Measurements from ENCODE around the gene USP7.

USP7 gene

DNA sequence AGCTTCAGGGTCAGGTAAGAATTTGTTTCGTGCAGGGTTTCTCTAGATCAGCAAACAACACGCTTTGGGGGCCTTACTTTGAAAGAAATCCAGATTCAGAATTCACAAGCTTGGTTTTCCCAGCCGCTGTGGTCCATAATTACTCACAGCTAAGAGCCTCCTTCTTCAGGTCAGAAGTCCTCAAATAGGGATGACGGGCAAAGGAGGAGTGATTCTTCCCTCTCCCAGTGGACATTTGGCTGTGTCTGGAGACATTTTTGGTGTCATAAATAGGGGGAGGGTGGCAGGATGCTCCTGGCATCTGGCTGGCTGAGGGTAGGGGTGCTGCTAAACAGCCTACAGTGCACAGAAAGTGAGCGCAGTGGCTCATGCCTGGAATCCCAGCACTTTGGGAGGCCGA lies 48.6 kb upstream of the USP7 start:
- Histone ChIP-seq H3K4me3 (replicated peaks; ENCODE audit: insufficient read depth, low read length) (no peak overlapping the region), H3K27ac (replicated peaks) (no peak overlapping the region), H3K27me3 (ENCODE audit: insufficient read depth, poor library complexity, severe bottlenecking) (peaks cover 2% of the 10 kb centered on the region)
- TF ChIP-seq, protein P1, sequence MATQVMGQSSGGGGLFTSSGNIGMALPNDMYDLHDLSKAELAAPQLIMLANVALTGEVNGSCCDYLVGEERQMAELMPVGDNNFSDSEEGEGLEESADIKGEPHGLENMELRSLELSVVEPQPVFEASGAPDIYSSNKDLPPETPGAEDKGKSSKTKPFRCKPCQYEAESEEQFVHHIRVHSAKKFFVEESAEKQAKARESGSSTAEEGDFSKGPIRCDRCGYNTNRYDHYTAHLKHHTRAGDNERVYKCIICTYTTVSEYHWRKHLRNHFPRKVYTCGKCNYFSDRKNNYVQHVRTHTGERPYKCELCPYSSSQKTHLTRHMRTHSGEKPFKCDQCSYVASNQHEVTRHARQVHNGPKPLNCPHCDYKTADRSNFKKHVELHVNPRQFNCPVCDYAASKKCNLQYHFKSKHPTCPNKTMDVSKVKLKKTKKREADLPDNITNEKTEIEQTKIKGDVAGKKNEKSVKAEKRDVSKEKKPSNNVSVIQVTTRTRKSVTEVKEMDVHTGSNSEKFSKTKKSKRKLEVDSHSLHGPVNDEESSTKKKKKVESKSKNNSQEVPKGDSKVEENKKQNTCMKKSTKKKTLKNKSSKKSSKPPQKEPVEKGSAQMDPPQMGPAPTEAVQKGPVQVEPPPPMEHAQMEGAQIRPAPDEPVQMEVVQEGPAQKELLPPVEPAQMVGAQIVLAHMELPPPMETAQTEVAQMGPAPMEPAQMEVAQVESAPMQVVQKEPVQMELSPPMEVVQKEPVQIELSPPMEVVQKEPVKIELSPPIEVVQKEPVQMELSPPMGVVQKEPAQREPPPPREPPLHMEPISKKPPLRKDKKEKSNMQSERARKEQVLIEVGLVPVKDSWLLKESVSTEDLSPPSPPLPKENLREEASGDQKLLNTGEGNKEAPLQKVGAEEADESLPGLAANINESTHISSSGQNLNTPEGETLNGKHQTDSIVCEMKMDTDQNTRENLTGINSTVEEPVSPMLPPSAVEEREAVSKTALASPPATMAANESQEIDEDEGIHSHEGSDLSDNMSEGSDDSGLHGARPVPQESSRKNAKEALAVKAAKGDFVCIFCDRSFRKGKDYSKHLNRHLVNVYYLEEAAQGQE (IDR thresholded peaks at IDR 0.05; ENCODE audit: insufficient replicate concordance, low read depth), result no peak
- DNase-seq (ENCODE audit: low read depth in 1 of 2, low spot score in 1 of 2), result no peak

DNA sequence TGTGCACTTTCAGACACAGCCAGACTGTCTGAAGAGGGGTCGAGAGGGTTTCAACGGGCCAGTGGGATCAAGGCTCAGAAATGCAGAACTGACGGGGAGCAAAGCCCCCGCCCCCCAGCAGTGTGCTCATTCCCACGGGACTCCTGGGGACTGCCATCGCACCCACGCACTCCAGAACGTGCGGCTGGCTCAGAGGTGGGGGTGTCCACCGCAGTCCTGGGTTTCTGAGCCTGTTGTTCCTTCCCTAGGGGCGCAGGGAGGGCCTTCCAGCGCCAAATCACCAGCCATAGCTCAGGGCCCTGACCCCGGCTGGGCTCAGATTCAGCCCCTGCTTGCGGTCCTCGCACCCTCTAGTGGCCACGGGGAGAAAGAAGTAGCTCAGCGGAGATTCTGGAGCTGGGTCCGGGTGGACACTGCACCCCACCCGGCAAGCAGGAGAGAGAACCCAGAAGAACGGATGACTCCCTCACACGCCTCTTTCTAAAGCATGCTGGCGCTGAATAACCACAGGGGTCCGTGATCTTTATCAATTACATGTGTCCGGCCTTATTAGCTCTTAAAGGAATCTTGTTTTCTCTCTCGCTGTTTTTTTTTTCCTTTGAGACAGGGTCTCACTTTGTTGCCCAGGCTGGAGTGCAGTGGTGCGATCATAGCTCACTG lies 45.0 kb upstream of the USP7 start:
- TF ChIP-seq, protein P2, sequence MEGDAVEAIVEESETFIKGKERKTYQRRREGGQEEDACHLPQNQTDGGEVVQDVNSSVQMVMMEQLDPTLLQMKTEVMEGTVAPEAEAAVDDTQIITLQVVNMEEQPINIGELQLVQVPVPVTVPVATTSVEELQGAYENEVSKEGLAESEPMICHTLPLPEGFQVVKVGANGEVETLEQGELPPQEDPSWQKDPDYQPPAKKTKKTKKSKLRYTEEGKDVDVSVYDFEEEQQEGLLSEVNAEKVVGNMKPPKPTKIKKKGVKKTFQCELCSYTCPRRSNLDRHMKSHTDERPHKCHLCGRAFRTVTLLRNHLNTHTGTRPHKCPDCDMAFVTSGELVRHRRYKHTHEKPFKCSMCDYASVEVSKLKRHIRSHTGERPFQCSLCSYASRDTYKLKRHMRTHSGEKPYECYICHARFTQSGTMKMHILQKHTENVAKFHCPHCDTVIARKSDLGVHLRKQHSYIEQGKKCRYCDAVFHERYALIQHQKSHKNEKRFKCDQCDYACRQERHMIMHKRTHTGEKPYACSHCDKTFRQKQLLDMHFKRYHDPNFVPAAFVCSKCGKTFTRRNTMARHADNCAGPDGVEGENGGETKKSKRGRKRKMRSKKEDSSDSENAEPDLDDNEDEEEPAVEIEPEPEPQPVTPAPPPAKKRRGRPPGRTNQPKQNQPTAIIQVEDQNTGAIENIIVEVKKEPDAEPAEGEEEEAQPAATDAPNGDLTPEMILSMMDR (IDR thresholded peaks at IDR 0.05; ENCODE audit: insufficient read depth, low read length), result peak; percentile 86
- TF ChIP-seq GABPA (IDR thresholded peaks at IDR 0.05; ENCODE audit: low read depth), result no peak
- TF ChIP-seq, protein P1 (IDR thresholded peaks at IDR 0.05; ENCODE audit: insufficient replicate concordance, low read depth), result no peak
- TF ChIP-seq POLR2AphosphoS5 (IDR thresholded peaks at IDR 0.05; ENCODE audit: low read depth), result no peak
- peak; percentile 2; the same call in 1 of the 2 replicates for TF ChIP-seq SPI1 (IDR thresholded peaks at IDR 0.05; ENCODE audit: borderline replicate concordance, low read depth)
- peak; percentile 29 to 64 for DNase-seq (ENCODE audit: low read depth in 1 of 2, low spot score in 1 of 2)
- H3K27me3 ChIP-seq (ENCODE audit: insufficient read depth, poor library complexity, severe bottlenecking), result peaks cover 2% of the 10 kb centered on the region
- no peak overlapping the region for H3K27ac ChIP-seq (replicated peaks)
- H3K4me3 ChIP-seq (replicated peaks; ENCODE audit: insufficient read depth, low read length), result peak overlapping the region; percentile 24

DNA sequence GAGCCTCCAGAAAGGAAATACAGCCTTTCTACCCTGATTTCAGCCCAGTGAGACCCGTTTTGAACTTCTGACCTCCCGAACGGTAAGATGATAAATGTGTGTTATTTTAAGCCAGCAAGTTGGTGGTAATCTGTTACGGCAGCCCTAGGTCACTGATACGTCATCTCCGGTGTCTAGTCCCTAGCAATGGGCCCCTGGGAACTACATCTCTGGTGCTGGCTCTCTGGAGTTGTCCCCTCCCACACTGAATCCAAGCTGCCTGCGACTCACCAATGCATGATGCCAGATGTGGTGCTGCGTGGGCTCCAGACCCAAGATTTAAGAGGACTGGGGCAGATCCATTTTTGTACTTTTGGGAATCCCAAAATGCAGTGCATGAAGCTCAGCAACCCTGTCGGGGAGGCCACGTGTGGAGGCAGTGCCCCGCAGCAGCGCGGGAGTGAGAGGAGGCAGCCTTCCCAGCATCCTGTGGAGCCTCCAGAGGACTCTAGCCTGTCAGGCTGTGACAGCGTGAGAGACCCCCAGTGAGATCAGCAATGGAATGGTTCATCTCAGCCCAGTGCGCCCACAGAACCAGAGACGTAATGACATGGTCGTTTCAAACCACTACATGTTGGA lies 43.6 kb upstream of the USP7 start:
- Histone ChIP-seq H3K27me3 (ENCODE audit: insufficient read depth, poor library complexity, severe bottlenecking) (no peaks in the 10 kb centered on the region), H3K4me3 (replicated peaks; ENCODE audit: insufficient read depth, low read length) (no peak overlapping the region), H3K27ac (replicated peaks) (no peak overlapping the region)
- TF ChIP-seq GABPA (IDR thresholded peaks at IDR 0.05; ENCODE audit: low read depth) (no peak), SPI1 (IDR thresholded peaks at IDR 0.05; ENCODE audit: borderline replicate concordance, low read depth) (no peak), POLR2AphosphoS5 (IDR thresholded peaks at IDR 0.05; ENCODE audit: low read depth) (no peak)
- TF ChIP-seq, protein P1 (IDR thresholded peaks at IDR 0.05; ENCODE audit: insufficient replicate concordance, low read depth), result no peak
- TF ChIP-seq, protein P2 (IDR thresholded peaks at IDR 0.05; ENCODE audit: insufficient read depth, low read length), result no peak
- DNase-seq (ENCODE audit: low read depth in 1 of 2, low spot score in 1 of 2), result no peak

Data from HL-60 (cell line).